OCI-LY7 (cell line): ENCODE measurements around the gene ISOC1. TPM values are rescaled to one million over a fixed set of nuclear protein-coding genes. Genes with fewer than 3 reads are reported as not detected.

Source experiments
- BruUV-seq: library from RNA; stranded (reverse); fragments of 400-500 nt; replicated peaks from 2 replicates; lab custom pipeline; 2021; lab: Mats Ljungman, UMichigan
- CTCF ChIA-PET: fragments of 300-600 bp; sonication (Branson Sonifier 250); formaldehyde crosslinking; loops from one replicate; lab custom pipeline; 2022; ENCODE audit warnings: antibody characterized with exemption; ENCODE audit not compliant: unreplicated experiment; lab: Charles Lee
- POLR2A ChIA-PET: fragments of 300-600 bp; sonication (Branson Sonifier 250); formaldehyde crosslinking; loops from one replicate; lab custom pipeline; 2022; ENCODE audit warnings: antibody characterized with exemption; lab: Charles Lee
- DNase-seq: peaks from one replicate; pipeline ENCODE4 v3.0.0-alpha.2; 2015; ENCODE audit warnings: low spot score
- H2AFZ ChIP-seq: fragments of 200-600 bp; sonication (generic), shearing (Covaris generic); 2 replicates; pipeline ENCODE4 v1.6.1; 2014; ENCODE audit warnings: mild to moderate bottlenecking, antibody characterized with exemption, low read length, moderate library complexity
- H3K27ac ChIP-seq: fragments of 200-600 bp; sonication (generic); 2 replicates; pipeline ENCODE4 v1.5.1; 2014; ENCODE audit warnings: mixed run types, low read depth, mild to moderate bottlenecking, moderate library complexity, low read length, inconsistent platforms; ENCODE audit not compliant: poor library complexity, severe bottlenecking
- H3K36me3 ChIP-seq: fragments of 200-600 bp; sonication (generic); 2 replicates; pipeline ENCODE4 v1.6.1; 2014; ENCODE audit warnings: mild to moderate bottlenecking, antibody characterized with exemption, low read length, moderate library complexity, mixed read lengths; ENCODE audit not compliant: insufficient read depth
- H3K4me1 ChIP-seq: fragments of 200-600 bp; sonication (generic); 2 replicates; pipeline ENCODE4 v1.5.1; 2014; ENCODE audit warnings: mild to moderate bottlenecking, low read length; ENCODE audit not compliant: insufficient read depth, poor library complexity, severe bottlenecking
- H3K4me2 ChIP-seq: fragments of 200-600 bp; sonication (generic); 2 replicates; pipeline ENCODE4 v1.6.1; 2014; ENCODE audit warnings: mild to moderate bottlenecking, low read length
- H3K4me3 ChIP-seq: fragments of 200-600 bp; sonication (generic); 2 replicates; pipeline ENCODE4 v1.5.1; 2014; ENCODE audit warnings: mild to moderate bottlenecking, low read depth, low read length; ENCODE audit not compliant: poor library complexity, severe bottlenecking
- H3K79me2 ChIP-seq: fragments of 200-600 bp; sonication (generic); 2 replicates; pipeline ENCODE4 v1.6.1; 2016; ENCODE audit warnings: low read depth, mild to moderate bottlenecking, low read length, moderate library complexity, mixed read lengths; ENCODE audit not compliant: insufficient read depth
- H3K9me2 ChIP-seq: fragments of 200-600 bp; sonication (generic); 2 replicates; pipeline ENCODE4 v1.6.1; 2016; ENCODE audit warnings: mild to moderate bottlenecking, low read length, mixed read lengths; ENCODE audit not compliant: insufficient read depth
- H3K9me3 ChIP-seq: fragments of 200-600 bp; sonication (generic); 2 replicates; pipeline ENCODE4 v1.6.1; 2014; ENCODE audit warnings: mild to moderate bottlenecking, mixed run types, low read length, mixed read lengths
- H4K20me1 ChIP-seq: fragments of 200-600 bp; sonication (generic); 2 replicates; pipeline ENCODE4 v1.6.1; 2014; ENCODE audit warnings: mild to moderate bottlenecking, antibody characterized with exemption, low read length, moderate library complexity, mixed read lengths; ENCODE audit not compliant: insufficient read depth
- EZH2phosphoT487 ChIP-seq: fragments of 200-600 bp; sonication (generic); IDR thresholded peaks from 2 replicates; pipeline ENCODE4 v1.6.1; 2018; ENCODE audit warnings: low read depth, borderline replicate concordance, mild to moderate bottlenecking, mixed run types, antibody characterized with exemption, low read length, moderate library complexity, mixed read lengths
- intact Hi-C: fragments of 100-400 bp; cut with micrococcal nuclease; formaldehyde crosslinking; loops from one replicate; pipeline ENCODE4 v1.10.0; 2022; ENCODE audit not compliant: unreplicated experiment
- total RNA-seq, 2 experiments: library from RNA; depleted of rRNA in 1 of 2; stranded (reverse); fragments of >200 nt in 1 of 2; shearing (Covaris generic) in 1 of 2; gene quantifications; 2 replicates each; pipeline ENCODE4 v1.2.3, GENCODE V29; 2014 to 2022
- TF ChIP-seq, protein P1 (sequence below): fragments of 200-600 bp; sonication (generic); conservative IDR thresholded peaks from 2 replicates; pipeline ENCODE4 v1.5.1; 2014; ENCODE audit warnings: mild to moderate bottlenecking, antibody characterized with exemption, low read length, moderate library complexity, mixed read lengths

ISOC1 gene
- total RNA-seq, 2 experiments from 2014 or later: 17.9 to 23.8 TPM

DNA sequence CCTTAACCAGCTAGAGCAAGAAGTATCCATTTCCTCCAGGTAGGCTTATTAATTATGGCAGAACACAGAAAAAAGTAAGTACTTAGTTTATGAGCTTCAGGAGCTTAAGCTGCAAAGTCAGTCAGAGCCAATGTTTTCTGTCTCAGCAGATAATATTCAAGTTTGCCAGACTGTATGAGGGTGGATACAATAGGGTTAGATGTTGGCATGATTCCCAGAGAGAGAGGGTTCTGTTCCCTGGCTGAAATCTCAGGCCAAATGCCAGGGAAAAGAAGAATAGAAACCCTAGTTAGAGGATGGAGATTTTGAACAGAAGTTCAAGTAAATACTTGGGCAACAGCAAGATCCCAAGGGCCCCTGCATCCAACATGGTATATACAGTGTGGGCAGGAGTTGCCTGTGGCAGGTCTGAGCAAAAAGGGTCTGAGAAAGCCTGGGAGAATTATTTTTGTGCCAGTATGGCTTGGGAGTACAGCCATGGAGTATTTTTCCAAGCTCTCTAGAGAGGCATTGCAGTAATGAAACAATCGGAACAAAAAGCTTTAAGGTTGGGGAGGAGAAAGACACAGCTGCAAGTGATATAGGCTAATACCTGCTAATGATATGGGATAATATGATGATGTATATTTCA lies 31.0 kb upstream of the ISOC1 start:
- no TSS peak for BruUV-seq
- H3K27ac ChIP-seq: no peak overlapping the region
- no peak for TF ChIP-seq EZH2phosphoT487
- TF ChIP-seq, protein P1, sequence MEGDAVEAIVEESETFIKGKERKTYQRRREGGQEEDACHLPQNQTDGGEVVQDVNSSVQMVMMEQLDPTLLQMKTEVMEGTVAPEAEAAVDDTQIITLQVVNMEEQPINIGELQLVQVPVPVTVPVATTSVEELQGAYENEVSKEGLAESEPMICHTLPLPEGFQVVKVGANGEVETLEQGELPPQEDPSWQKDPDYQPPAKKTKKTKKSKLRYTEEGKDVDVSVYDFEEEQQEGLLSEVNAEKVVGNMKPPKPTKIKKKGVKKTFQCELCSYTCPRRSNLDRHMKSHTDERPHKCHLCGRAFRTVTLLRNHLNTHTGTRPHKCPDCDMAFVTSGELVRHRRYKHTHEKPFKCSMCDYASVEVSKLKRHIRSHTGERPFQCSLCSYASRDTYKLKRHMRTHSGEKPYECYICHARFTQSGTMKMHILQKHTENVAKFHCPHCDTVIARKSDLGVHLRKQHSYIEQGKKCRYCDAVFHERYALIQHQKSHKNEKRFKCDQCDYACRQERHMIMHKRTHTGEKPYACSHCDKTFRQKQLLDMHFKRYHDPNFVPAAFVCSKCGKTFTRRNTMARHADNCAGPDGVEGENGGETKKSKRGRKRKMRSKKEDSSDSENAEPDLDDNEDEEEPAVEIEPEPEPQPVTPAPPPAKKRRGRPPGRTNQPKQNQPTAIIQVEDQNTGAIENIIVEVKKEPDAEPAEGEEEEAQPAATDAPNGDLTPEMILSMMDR: no peak
- H3K4me3 ChIP-seq: no peak overlapping the region
- no peaks in the 10 kb centered on the region for H3K79me2 ChIP-seq
- H3K4me2 ChIP-seq: no peak overlapping the region
- POLR2A ChIA-PET: no interaction called here
- no peak for DNase-seq
- intact Hi-C loops: no loop called here
- no peak overlapping the region for H2AFZ ChIP-seq
- H4K20me1 ChIP-seq: no peaks in the 10 kb centered on the region
- no peaks in the 10 kb centered on the region for H3K4me1 ChIP-seq
- H3K9me2 ChIP-seq: no peaks in the 10 kb centered on the region
- CTCF ChIA-PET: no interaction called here
- H3K36me3 ChIP-seq: no peaks in the 10 kb centered on the region
- no peaks in the 10 kb centered on the region for H3K9me3 ChIP-seq

DNA sequence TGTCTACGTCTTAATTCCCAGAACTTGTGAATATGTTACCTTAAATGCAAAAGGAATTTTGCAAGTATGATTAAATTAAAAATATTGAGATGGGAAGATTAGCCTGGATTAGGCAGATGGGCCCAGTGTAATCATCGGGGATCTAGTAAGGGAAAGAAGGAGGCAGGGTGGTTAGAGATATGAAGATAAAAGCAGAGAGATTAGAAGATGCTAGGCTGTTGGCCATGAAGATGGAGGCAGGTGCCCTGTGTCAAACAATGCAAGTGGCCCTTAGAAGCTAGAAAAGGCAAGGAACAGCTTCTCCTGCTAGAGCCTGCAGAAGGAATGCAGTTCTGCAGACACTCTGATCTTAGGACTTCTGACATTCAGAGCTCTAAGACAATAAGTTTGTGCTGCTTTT lies 28.8 kb upstream of the ISOC1 start:
- no peak for DNase-seq
- Histone ChIP-seq H3K4me3 (no peak overlapping the region), H3K4me2 (no peak overlapping the region), H3K9me2 (no peaks in the 10 kb centered on the region), H4K20me1 (no peaks in the 10 kb centered on the region), H3K79me2 (no peaks in the 10 kb centered on the region), H3K36me3 (no peaks in the 10 kb centered on the region), H2AFZ (no peak overlapping the region), H3K27ac (no peak overlapping the region), H3K9me3 (no peaks in the 10 kb centered on the region), H3K4me1 (no peaks in the 10 kb centered on the region)
- ChIA-PET POLR2A (interaction anchor here (0.5 kb wide), 1 partner anchor 12 kb away, joined by 3 read pairs; no protein-coding TSS in a partner anchor), CTCF (no interaction called here)
- no TSS peak for BruUV-seq
- intact Hi-C loops: no loop called here
- no peak for TF ChIP-seq EZH2phosphoT487
- TF ChIP-seq, protein P1: no peak

DNA sequence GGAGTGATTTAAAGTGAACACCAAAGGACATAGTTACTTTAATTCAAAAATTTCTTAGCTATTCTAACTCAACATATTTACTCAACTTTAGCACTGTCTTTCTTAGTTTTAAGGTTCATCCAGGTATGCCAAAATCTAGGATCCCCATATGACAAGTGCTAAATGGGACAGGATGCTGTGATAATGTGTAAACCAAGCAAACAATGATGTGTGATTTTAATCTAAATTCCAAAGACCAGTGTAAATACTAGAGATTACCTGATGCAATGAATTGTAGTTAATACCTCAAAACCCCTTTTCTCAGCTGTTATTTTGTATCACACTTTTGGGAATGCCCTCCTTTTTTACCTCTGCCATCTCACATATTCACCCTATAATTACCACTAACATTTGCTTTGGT lies 26.8 kb upstream of the ISOC1 start:
- POLR2A ChIA-PET: interaction anchor here (0.5 to 0.7 kb wide), 2 partner anchors 10 to 524 kb away, joined by 3 read pairs; no protein-coding TSS in a partner anchor
- CTCF ChIA-PET: no interaction called here
- no peak overlapping the region for H2AFZ ChIP-seq
- H4K20me1 ChIP-seq: no peaks in the 10 kb centered on the region
- no peaks in the 10 kb centered on the region for H3K36me3 ChIP-seq
- TF ChIP-seq EZH2phosphoT487: no peak
- TF ChIP-seq, protein P1: no peak
- no TSS peak for BruUV-seq
- no peak overlapping the region for H3K4me2 ChIP-seq
- no peaks in the 10 kb centered on the region for H3K9me2 ChIP-seq
- no peak for DNase-seq
- no peak overlapping the region for H3K27ac ChIP-seq
- intact Hi-C loops: no loop called here
- H3K9me3 ChIP-seq: no peaks in the 10 kb centered on the region
- no peaks in the 10 kb centered on the region for H3K79me2 ChIP-seq
- no peaks in the 10 kb centered on the region for H3K4me1 ChIP-seq
- no peak overlapping the region for H3K4me3 ChIP-seq
